Tibial nerve (tissue), 3 donors: Measurements from ENCODE around the gene CYP26B1.

Experiments used
- POLR2A ChIP-seq, 2 donors: fragments of 450-650 bp; IDR thresholded peaks; one replicate each; pipeline ENCODE4 v1.6.1; 2017; ENCODE audit warnings: antibody characterized with exemption in 2 of 2, mild to moderate bottlenecking in 2 of 2, moderate library complexity in 2 of 2
- TF ChIP-seq, protein P1 (sequence below), 5 experiments: fragments of 200-600 bp in 3 of 5; fragments of 450-650 bp in 2 of 5; sonication (generic) in 3 of 5; IDR thresholded peaks; one replicate each; pipeline ENCODE4 v1.5.1; 2016 to 2019; ENCODE audit warnings: antibody characterized with exemption in 5 of 5, mild to moderate bottlenecking in 3 of 5, moderate library complexity in 2 of 5

DNA sequence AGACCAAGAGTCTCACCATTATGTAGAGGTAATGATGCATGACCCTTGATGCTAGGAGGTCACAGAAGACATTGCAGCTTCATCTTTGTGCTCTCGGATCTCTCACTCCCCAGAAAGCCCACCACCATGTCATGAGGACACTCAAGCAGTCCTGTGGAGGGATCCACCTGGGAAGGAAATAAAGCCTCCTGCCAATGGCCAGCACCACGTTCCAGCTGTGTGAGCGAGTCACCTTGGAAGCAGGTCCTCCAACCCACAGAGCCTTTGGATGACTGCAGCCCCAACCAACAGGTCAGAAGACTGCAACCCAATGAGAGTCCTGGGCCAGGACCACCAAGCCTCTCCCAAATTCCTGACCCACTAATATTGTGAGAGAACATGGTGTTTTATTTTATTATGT lies 38.4 kb downstream of the CYP26B1 start:
- TF ChIP-seq, protein P1, sequence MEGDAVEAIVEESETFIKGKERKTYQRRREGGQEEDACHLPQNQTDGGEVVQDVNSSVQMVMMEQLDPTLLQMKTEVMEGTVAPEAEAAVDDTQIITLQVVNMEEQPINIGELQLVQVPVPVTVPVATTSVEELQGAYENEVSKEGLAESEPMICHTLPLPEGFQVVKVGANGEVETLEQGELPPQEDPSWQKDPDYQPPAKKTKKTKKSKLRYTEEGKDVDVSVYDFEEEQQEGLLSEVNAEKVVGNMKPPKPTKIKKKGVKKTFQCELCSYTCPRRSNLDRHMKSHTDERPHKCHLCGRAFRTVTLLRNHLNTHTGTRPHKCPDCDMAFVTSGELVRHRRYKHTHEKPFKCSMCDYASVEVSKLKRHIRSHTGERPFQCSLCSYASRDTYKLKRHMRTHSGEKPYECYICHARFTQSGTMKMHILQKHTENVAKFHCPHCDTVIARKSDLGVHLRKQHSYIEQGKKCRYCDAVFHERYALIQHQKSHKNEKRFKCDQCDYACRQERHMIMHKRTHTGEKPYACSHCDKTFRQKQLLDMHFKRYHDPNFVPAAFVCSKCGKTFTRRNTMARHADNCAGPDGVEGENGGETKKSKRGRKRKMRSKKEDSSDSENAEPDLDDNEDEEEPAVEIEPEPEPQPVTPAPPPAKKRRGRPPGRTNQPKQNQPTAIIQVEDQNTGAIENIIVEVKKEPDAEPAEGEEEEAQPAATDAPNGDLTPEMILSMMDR (IDR thresholded peaks at IDR 0.05), result no peak
- TF ChIP-seq POLR2A (IDR thresholded peaks at IDR 0.05), result no peak
